Measurements from ENCODE around the gene CDC20. TPM values are rescaled to one million over a fixed set of nuclear protein-coding genes. Genes with fewer than 3 reads are reported as not detected.
A peak's percentile ranks its signal among the peaks of the same experiment; 100 is the strongest.

CDC20 gene
- total and polyA plus RNA-seq, 10 of the 15 experiments (the other 5 are each of a cell fraction or from before 2014, with no cell fraction given), result 36.3 to 347 (median 150) TPM

DNA sequence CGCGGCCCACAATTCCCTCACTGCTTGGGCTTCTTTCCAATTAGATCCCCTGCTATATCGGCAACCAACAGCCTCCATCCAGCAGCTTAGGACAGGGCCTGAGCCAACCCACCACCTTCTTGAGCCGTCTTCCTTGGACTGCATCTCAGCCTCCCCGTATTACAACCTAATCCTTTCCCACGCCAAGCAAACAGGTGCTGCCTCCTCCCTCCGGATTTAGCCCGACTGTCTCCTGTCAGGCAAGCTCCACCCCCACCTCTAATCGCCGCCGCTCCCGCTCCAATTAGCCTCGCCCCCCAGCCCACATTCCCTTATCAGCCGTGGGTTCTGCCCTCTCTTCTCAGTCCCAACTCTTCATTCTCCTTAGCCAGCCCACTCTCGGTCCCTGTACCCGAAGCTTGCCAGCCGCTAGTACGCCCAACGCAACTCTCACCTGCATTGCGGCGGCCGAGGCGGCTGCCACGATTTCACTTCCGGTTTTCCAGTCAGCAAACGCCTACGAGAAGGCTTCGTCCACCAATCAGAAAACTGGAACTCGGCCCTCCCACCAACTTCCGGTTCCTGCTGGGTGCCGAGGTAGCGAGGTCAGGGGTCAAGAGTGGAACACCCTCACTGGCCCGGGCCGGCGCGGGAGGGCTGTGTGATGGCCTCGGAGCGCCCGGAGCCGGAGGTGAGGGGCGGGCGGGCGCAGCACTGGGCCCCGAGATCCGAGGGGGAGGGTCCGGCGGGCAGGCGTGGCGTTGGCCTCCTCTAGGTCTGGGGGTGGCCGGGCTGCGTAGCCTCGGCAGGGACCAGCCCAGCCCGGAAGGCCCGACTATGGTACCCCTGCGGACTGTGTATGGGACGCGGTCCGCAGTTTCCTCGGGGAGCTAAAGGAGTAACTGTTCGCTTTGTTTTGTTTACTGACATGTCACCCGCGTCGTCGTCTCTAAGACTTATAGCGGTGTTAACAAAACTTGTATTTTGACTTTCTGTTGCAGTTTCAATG lies 30.8 kb downstream of the CDC20 start, which contains the start of the genes MED8 and SZT2 (continued):
- TF ChIP-seq SIX5 (IDR thresholded peaks at IDR 0.05; ENCODE audit: low read depth, low read length, severe bottlenecking), result peak; percentile 32
- TF ChIP-seq, protein P1, sequence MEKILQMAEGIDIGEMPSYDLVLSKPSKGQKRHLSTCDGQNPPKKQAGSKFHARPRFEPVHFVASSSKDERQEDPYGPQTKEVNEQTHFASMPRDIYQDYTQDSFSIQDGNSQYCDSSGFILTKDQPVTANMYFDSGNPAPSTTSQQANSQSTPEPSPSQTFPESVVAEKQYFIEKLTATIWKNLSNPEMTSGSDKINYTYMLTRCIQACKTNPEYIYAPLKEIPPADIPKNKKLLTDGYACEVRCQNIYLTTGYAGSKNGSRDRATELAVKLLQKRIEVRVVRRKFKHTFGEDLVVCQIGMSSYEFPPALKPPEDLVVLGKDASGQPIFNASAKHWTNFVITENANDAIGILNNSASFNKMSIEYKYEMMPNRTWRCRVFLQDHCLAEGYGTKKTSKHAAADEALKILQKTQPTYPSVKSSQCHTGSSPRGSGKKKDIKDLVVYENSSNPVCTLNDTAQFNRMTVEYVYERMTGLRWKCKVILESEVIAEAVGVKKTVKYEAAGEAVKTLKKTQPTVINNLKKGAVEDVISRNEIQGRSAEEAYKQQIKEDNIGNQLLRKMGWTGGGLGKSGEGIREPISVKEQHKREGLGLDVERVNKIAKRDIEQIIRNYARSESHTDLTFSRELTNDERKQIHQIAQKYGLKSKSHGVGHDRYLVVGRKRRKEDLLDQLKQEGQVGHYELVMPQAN (conservative IDR thresholded peaks at IDR 0.05), result peak; percentile 62
- TF ChIP-seq NR2C1 (IDR thresholded peaks at IDR 0.05), result peak; percentile 98
- peak; percentile 89 for TF ChIP-seq NBN (IDR thresholded peaks at IDR 0.05)
- TF ChIP-seq CREM (IDR thresholded peaks at IDR 0.05; ENCODE audit: low read depth), result peak; percentile 45; the same call in 1 of the 2 replicates
- TF ChIP-seq BACH1 (IDR thresholded peaks at IDR 0.05; ENCODE audit: borderline replicate concordance), result 0 out of 2 replicates have a peak, but pooled peaks have one; percentile 30
- peak; percentile 78; the same call in 1 of the 2 replicates for TF ChIP-seq MXI1 (IDR thresholded peaks at IDR 0.05; ENCODE audit: low read depth, low read length)
- TF ChIP-seq YY1 (IDR thresholded peaks at IDR 0.05; ENCODE audit: low read depth, low read length), result peak; percentile 23; the same call in 1 of the 2 replicates
- TF ChIP-seq IKZF1 (conservative IDR thresholded peaks at IDR 0.05), result peak; percentile 81
- no peak for TF ChIP-seq HDAC2 (IDR thresholded peaks at IDR 0.05)
- TF ChIP-seq MTA2 (IDR thresholded peaks at IDR 0.05; ENCODE audit: low read depth), result peak; percentile 79
- TF ChIP-seq DPF2 (IDR thresholded peaks at IDR 0.05), result no peak; the same call in 1 of the 2 replicates
- TF ChIP-seq, protein P2, sequence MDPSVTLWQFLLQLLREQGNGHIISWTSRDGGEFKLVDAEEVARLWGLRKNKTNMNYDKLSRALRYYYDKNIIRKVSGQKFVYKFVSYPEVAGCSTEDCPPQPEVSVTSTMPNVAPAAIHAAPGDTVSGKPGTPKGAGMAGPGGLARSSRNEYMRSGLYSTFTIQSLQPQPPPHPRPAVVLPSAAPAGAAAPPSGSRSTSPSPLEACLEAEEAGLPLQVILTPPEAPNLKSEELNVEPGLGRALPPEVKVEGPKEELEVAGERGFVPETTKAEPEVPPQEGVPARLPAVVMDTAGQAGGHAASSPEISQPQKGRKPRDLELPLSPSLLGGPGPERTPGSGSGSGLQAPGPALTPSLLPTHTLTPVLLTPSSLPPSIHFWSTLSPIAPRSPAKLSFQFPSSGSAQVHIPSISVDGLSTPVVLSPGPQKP (IDR thresholded peaks at IDR 0.05; ENCODE audit: low read depth, low read length), result peak; percentile 95
- TF ChIP-seq, protein P3, sequence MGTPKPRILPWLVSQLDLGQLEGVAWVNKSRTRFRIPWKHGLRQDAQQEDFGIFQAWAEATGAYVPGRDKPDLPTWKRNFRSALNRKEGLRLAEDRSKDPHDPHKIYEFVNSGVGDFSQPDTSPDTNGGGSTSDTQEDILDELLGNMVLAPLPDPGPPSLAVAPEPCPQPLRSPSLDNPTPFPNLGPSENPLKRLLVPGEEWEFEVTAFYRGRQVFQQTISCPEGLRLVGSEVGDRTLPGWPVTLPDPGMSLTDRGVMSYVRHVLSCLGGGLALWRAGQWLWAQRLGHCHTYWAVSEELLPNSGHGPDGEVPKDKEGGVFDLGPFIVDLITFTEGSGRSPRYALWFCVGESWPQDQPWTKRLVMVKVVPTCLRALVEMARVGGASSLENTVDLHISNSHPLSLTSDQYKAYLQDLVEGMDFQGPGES (IDR thresholded peaks at IDR 0.05), result peak; percentile 67; the same call in 1 of the 2 replicates
- TF ChIP-seq, protein P4, sequence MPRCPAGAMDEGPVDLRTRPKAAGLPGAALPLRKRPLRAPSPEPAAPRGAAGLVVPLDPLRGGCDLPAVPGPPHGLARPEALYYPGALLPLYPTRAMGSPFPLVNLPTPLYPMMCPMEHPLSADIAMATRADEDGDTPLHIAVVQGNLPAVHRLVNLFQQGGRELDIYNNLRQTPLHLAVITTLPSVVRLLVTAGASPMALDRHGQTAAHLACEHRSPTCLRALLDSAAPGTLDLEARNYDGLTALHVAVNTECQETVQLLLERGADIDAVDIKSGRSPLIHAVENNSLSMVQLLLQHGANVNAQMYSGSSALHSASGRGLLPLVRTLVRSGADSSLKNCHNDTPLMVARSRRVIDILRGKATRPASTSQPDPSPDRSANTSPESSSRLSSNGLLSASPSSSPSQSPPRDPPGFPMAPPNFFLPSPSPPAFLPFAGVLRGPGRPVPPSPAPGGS (IDR thresholded peaks at IDR 0.05; ENCODE audit: borderline replicate concordance, insufficient read depth, low read depth, low read length, poor library complexity, severe bottlenecking), result no peak
- peak; percentile 70; the same call in 1 of the 2 replicates for TF ChIP-seq NFYB (IDR thresholded peaks at IDR 0.05; ENCODE audit: insufficient read depth, low read depth, low read length)
- TF ChIP-seq CBFB (IDR thresholded peaks at IDR 0.05; ENCODE audit: low read depth), result peak; percentile 57; the same call in 1 of the 2 replicates
- no peak for TF ChIP-seq JUND (IDR thresholded peaks at IDR 0.05; ENCODE audit: low read depth, low read length)
- TF ChIP-seq POLR2A (IDR thresholded peaks at IDR 0.05; ENCODE audit: low read depth, low read length), result peak; percentile 98
- TF ChIP-seq MYC (IDR thresholded peaks at IDR 0.05; ENCODE audit: insufficient read depth, insufficient read length, insufficient replicate concordance, low read length, severe bottlenecking), result no peak
- TF ChIP-seq POLR2AphosphoS5 (IDR thresholded peaks at IDR 0.05; ENCODE audit: low read length), result peak; percentile 80
- TF ChIP-seq EED (IDR thresholded peaks at IDR 0.05; ENCODE audit: low read depth), result peak; percentile 59; the same call in 1 of the 2 replicates
- TF ChIP-seq SPI1 (IDR thresholded peaks at IDR 0.05; ENCODE audit: borderline replicate concordance, insufficient read depth, low read depth, low read length), result peak; percentile 85
- TF ChIP-seq, protein P5, sequence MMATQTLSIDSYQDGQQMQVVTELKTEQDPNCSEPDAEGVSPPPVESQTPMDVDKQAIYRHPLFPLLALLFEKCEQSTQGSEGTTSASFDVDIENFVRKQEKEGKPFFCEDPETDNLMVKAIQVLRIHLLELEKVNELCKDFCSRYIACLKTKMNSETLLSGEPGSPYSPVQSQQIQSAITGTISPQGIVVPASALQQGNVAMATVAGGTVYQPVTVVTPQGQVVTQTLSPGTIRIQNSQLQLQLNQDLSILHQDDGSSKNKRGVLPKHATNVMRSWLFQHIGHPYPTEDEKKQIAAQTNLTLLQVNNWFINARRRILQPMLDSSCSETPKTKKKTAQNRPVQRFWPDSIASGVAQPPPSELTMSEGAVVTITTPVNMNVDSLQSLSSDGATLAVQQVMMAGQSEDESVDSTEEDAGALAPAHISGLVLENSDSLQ (IDR thresholded peaks at IDR 0.05), result peak; percentile 93

Data from GM12878 (cell line).